Measurements from ENCODE around the gene DNAJC17. TPM values are rescaled to one million over a fixed set of nuclear protein-coding genes. Genes with fewer than 3 reads are reported as not detected.

The DNAJC17 gene
- total and polyA plus RNA-seq, 2 donors (not counting 1 experiment from before 2014, with no cell fraction given), result 30.5 to 46.1 TPM

GRCh38 chr15:40767838-40768500, 39.3 kb downstream of the DNAJC17 start:
- H3K27me3 ChIP-seq (replicated peaks in 1 of 4; ENCODE audit: control extremely low read depth in 1 of 4, control insufficient read depth in 3 of 4, insufficient read depth in 4 of 4, low read length in 3 of 4), result no peaks in the 10 kb centered on the region
- H3K27ac Mint-ChIP-seq, result peak overlapping the region; percentile 95
- TF ChIP-seq EZH2 (IDR thresholded peaks at IDR 0.05; ENCODE audit: borderline replicate concordance, insufficient read depth, low read depth, low read length, poor library complexity, severe bottlenecking) (no peak), CTCF (IDR thresholded peaks at IDR 0.05) (no peak)
- ATAC-seq (ENCODE audit: low read depth) (no peak), DNase-seq (no peak)
- H3K36me3 ChIP-seq (replicated peaks in 1 of 2; ENCODE audit: control extremely low read depth in 1 of 2, control insufficient read depth in 1 of 2, extremely low read depth in 1 of 2, insufficient read depth in 2 of 2, low read length in 1 of 2), result peaks cover 0 to 14% of the 10 kb centered on the region in 2 experiments
- peaks cover 50 to 68% of the 10 kb centered on the region in 2 donors for H3K4me1 ChIP-seq (ENCODE audit: control insufficient read depth in 2 of 2, insufficient read depth in 2 of 2, low read length in 2 of 2)
- 96% methylated on average over 26 of the region's 29 CpGs for WGBS (ENCODE audit: insufficient coverage)
- H3K9ac ChIP-seq (ENCODE audit: low read length), result no peak overlapping the region
- no peaks in the 10 kb centered on the region for H3K9me3 Mint-ChIP-seq (ENCODE audit: insufficient read depth)
- peak overlapping the region in 1 of 2 donors; percentile 78 for H3K27ac ChIP-seq (ENCODE audit: low read length in 2 of 2)
- no peak overlapping the region for H3K4me3 ChIP-seq (ENCODE audit: control extremely low read depth in 1 of 5, extremely low read depth in 1 of 5, insufficient read depth in 1 of 5, low read depth in 2 of 5, low read length in 4 of 5)
- H3K27me3 Mint-ChIP-seq, result no peaks in the 10 kb centered on the region
- POLR2A ChIA-PET, result interaction anchor here (3.1 kb wide), 1 partner anchor 73 kb away, joined by 14 read pairs; the partner anchor contains the start of gene RAD51
- no peaks in the 10 kb centered on the region for H3K79me2 ChIP-seq (ENCODE audit: control insufficient read depth, insufficient read depth, low read length)
- peak overlapping the region; percentile 80 for H3K4me2 ChIP-seq (replicated peaks; ENCODE audit: low read depth, low read length, poor library complexity, severe bottlenecking)
- peaks cover 59% of the 10 kb centered on the region for H3K4me1 Mint-ChIP-seq
- CTCF ChIA-PET, result interaction anchor here (1.0 to 9.6 kb wide), 4 partner anchors 16 to 248 kb away, joined by 3 to 99 read pairs (median 11); no protein-coding TSS in a partner anchor
- no peak overlapping the region for H2AFZ ChIP-seq (ENCODE audit: insufficient read depth, low read depth, low read length, poor library complexity, severe bottlenecking)
- H3K4me3 Mint-ChIP-seq, result no peak overlapping the region
- intact Hi-C loops (cut with micrococcal nuclease), result no loop called here
- H4K20me1 ChIP-seq (ENCODE audit: control insufficient read depth, insufficient read depth, low read length, poor library complexity, severe bottlenecking), result no peaks in the 10 kb centered on the region
- no peaks in the 10 kb centered on the region for H3K9me3 ChIP-seq (ENCODE audit: control extremely low read depth in 1 of 3, control insufficient read depth in 2 of 3, insufficient read depth in 1 of 3, low read length in 2 of 3)
